GM12878 (cell line): Measurements from ENCODE around the gene TNP2. TPM values are rescaled to one million over a fixed set of nuclear protein-coding genes. Genes with fewer than 3 reads are reported as not detected.

Experiments
- FOS ChIP-seq: IDR thresholded peaks from 3 replicates; pipeline ENCODE4 v1.6.1; 2011; ENCODE audit warnings: borderline replicate concordance; ENCODE audit not compliant: insufficient read length; ENCODE audit errors: extremely low read depth
- NFIC ChIP-seq: IDR thresholded peaks from 2 replicates; pipeline ENCODE4 v1.6.1; 2012; ENCODE audit warnings: low read depth, mild to moderate bottlenecking, inconsistent platforms, low read length, moderate library complexity
- NFYA ChIP-seq: IDR thresholded peaks from 2 replicates; pipeline ENCODE4 v1.6.1; 2011; ENCODE audit warnings: low read depth, mild to moderate bottlenecking, low read length, improper control_type of control experiment, borderline replicate concordance
- RUNX3 ChIP-seq: IDR thresholded peaks from 2 replicates; pipeline ENCODE4 v1.6.1; 2012; ENCODE audit warnings: low read length, inconsistent platforms
- SREBF1 ChIP-seq: IDR thresholded peaks from 2 replicates; pipeline ENCODE4 v1.6.1; 2012; ENCODE audit warnings: mild to moderate bottlenecking, low read length
- SRF ChIP-seq, 2 experiments: IDR thresholded peaks; 2 replicates each; pipeline ENCODE4 v1.6.1; 2011; ENCODE audit warnings: low read depth in 2 of 2, low read length in 2 of 2, mild to moderate bottlenecking in 1 of 2, moderate library complexity in 1 of 2
- ZNF622 ChIP-seq: fragments of 450-650 bp; IDR thresholded peaks from 2 replicates; pipeline ENCODE4 v1.6.1; 2017; ENCODE audit warnings: mild to moderate bottlenecking, inconsistent platforms
- polyA plus RNA-seq, 11 experiments: library from polyadenylated mRNA; depleted of rRNA in 4 of 11; unstranded in 6 of 11; stranded (reverse) in 5 of 11; fragments of >200 nt; fragmentation: Nextera tagmentation in 4 of 11; fragmentation: Illumina TruSeq in 1 of 11; extraction: Ambion mirVana in 4 of 11; extraction: Trizol in 1 of 11; gene quantifications; 1 replicate in 1 of 11; 2 replicates in 10 of 11; pipeline versions ENCODE4 v1.2.1 to v1.2.3, GENCODE V29; 2011 to 2016; ENCODE audit warnings: inconsistent platforms in 2 of 11, missing spikeins in 2 of 11, low read depth in 1 of 11
- total RNA-seq, 4 experiments: library from RNA; depleted of rRNA in 3 of 4; stranded (reverse); fragments of >200 nt in 3 of 4; fragmentation: Illumina TruSeq in 1 of 4; extraction: Trizol in 1 of 4; gene quantifications; 2 replicates each; pipeline versions ENCODE4 v1.2.1 to v1.2.3, GENCODE V29; 2013 to 2021
- TF ChIP-seq, protein P1 (sequence below): fragments of 450-650 bp; IDR thresholded peaks from 2 replicates; pipeline ENCODE4 v1.6.1; 2017; ENCODE audit warnings: borderline replicate concordance
- TF ChIP-seq, protein P2 (sequence below): IDR thresholded peaks from 2 replicates; pipeline ENCODE4 v1.6.1; 2011; ENCODE audit warnings: low read depth, low read length, improper control_type of control experiment, borderline replicate concordance

TNP2 gene
- total and polyA plus RNA-seq, 10 of the 15 experiments (the other 5 are each of a cell fraction or from before 2014, with no cell fraction given) = not detected

DNA sequence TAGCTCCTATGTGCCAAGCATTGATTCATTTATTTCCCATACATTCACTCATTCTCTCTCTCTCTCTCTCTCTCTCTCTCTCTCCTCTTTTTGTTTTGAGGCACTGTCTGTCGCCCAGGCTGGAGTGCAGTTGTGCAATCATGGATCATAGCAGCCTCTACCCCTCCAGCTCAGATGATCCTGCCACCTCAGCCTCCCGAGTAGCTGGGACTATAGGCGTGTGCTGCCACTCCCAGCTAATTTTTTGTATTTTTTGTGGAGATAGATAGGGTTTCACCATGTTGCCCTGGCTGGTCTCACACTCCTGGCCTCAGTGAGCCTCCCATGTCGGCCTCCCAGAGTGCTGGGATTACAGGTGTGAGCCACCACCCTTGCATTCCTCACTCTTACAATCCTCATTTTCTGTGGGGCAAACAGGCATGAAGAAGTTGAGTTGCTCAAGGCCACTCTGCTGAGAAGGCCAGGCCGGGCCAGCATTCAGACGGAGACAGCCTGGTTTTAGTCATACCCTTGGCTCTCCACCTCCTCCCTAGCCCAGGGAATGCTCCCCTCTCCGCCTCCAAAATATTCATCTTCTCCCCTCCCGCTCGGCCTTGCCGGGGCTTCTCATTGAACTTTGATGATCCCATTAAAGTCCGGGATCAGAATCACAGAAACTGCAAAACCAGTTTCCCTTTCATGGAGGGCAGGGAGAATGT lies 7.9 kb upstream of the TNP2 start (continued):
- no peak for TF ChIP-seq ZNF622
- no peak for TF ChIP-seq FOS
- no peak for TF ChIP-seq NFYA
- TF ChIP-seq NFIC = no peak
- TF ChIP-seq RUNX3 = no peak
- no peak for TF ChIP-seq SREBF1
- TF ChIP-seq, protein P1, sequence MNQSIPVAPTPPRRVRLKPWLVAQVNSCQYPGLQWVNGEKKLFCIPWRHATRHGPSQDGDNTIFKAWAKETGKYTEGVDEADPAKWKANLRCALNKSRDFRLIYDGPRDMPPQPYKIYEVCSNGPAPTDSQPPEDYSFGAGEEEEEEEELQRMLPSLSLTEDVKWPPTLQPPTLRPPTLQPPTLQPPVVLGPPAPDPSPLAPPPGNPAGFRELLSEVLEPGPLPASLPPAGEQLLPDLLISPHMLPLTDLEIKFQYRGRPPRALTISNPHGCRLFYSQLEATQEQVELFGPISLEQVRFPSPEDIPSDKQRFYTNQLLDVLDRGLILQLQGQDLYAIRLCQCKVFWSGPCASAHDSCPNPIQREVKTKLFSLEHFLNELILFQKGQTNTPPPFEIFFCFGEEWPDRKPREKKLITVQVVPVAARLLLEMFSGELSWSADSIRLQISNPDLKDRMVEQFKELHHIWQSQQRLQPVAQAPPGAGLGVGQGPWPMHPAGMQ = no peak
- TF ChIP-seq, protein P2, sequence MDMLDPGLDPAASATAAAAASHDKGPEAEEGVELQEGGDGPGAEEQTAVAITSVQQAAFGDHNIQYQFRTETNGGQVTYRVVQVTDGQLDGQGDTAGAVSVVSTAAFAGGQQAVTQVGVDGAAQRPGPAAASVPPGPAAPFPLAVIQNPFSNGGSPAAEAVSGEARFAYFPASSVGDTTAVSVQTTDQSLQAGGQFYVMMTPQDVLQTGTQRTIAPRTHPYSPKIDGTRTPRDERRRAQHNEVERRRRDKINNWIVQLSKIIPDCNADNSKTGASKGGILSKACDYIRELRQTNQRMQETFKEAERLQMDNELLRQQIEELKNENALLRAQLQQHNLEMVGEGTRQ = no peak
- TF ChIP-seq SRF (IDR thresholded peaks at IDR 0.05; ENCODE audit: low read depth in 2 of 2, low read length in 2 of 2) = no peak
